Hematopoietic multipotent progenitor cell treated with erythropoietin and hydrocortisone succinate and interleukin-3 and kit ligand, for 4 days (in vitro differentiated cells): ENCODE data around the gene NPHP1.
"Not testable (repeated sequence)": the region's sequence is repeated elsewhere in the genome, so short reads cannot be mapped to it uniquely, and the experiment has no call there.

Experiments
- DNase-seq: peaks from one replicate; pipeline ENCODE4 v3.0.0-alpha.2; 2015

NPHP1 gene

GRCh38 chr2:110204408-110205385 lies at the start of gene NPHP1:
Gene NPHP1 (minus strand): TSS chr2:110205013. CDS start chr2:110204968, 45 bp downstream.
- peak; percentile 88 for DNase-seq

- DNase-seq, result not testable (repeated sequence)
These were observed 43.4 kb upstream of the NPHP1 start for GRCh38 chr2:110248081-110248795.

- DNase-seq, result not testable (repeated sequence)
These were observed 40.9 kb upstream of the NPHP1 start for GRCh38 chr2:110245488-110246435.

GRCh38 chr2:110243283-110243682 lies 38.5 kb upstream of the NPHP1 start:
- not testable (repeated sequence) for DNase-seq

GRCh38 chr2:110234514-110234913 lies 29.7 kb upstream of the NPHP1 start:
- not testable (repeated sequence) for DNase-seq

GRCh38 chr2:110229886-110230285 lies 25.1 kb upstream of the NPHP1 start:
- not testable (repeated sequence) for DNase-seq

- not testable (repeated sequence) for DNase-seq
These were observed 17.8 kb upstream of the NPHP1 start for GRCh38 chr2:110222626-110223025.

- DNase-seq, result no peak
These were observed 17.1 kb upstream of the NPHP1 start for GRCh38 chr2:110221938-110222337.

GRCh38 chr2:110220190-110220564 lies 15.4 kb upstream of the NPHP1 start:
- no peak for DNase-seq

GRCh38 chr2:110219496-110220189 lies 14.8 kb upstream of the NPHP1 start:
- no peak for DNase-seq

GRCh38 chr2:110218889-110219288 lies 14.1 kb upstream of the NPHP1 start:
- DNase-seq, result not testable (repeated sequence)

GRCh38 chr2:110216803-110217202 lies 12.0 kb upstream of the NPHP1 start:
- no peak for DNase-seq

- no peak for DNase-seq
These were observed 11.4 kb upstream of the NPHP1 start for GRCh38 chr2:110216199-110216598.

GRCh38 chr2:110215566-110216158 lies 10.8 kb upstream of the NPHP1 start:
- no peak for DNase-seq

GRCh38 chr2:110215091-110215490 lies 10.3 kb upstream of the NPHP1 start:
- DNase-seq, result no peak

GRCh38 chr2:110213522-110213921 lies 8.7 kb upstream of the NPHP1 start:
- DNase-seq, result not testable (repeated sequence)

- DNase-seq, result peak; percentile 88
These were observed 7.4 kb upstream of the NPHP1 start, which contains the start of gene MTLN for GRCh38 chr2:110211938-110212858. Gene MTLN (minus strand): TSS chr2:110212547. CDS start chr2:110212525, 22 bp downstream.

GRCh38 chr2:110205660-110206455 lies 1.0 kb upstream of the NPHP1 start:
- DNase-seq, result peak; percentile 69

- DNase-seq, result no peak
These were observed 6.8 kb downstream of the NPHP1 start for GRCh38 chr2:110198016-110198415.
